ENCODE data around the gene HPSE2. TPM values are rescaled to one million over a fixed set of nuclear protein-coding genes. Genes with fewer than 3 reads are reported as not detected.

The HPSE2 gene
- total RNA-seq, 1 donor from 2014 or later: not detected

GRCh38 chr10:99203310-99203709, 32.3 kb downstream of the HPSE2 start:
- Mint-ChIP-seq H3K27me3 (ENCODE audit: low read depth) (peaks cover 4% of the 10 kb centered on the region), H3K27ac (ENCODE audit: unreplicated experiment) (no peak overlapping the region), H3K36me3 (ENCODE audit: low read depth) (no peaks in the 10 kb centered on the region), H3K4me1 (no peaks in the 10 kb centered on the region), H3K4me3 (no peak overlapping the region), H3K9me3 (no peaks in the 10 kb centered on the region)
- DNase-seq (ENCODE audit: low read depth, low spot score): no peak
- no peak for TF ChIP-seq CTCF (conservative IDR thresholded peaks at IDR 0.05)

GRCh38 chr10:99172950-99173349, 62.7 kb downstream of the HPSE2 start:
- peaks cover 2% of the 10 kb centered on the region for H3K9me3 Mint-ChIP-seq
- no peak overlapping the region for H3K4me3 Mint-ChIP-seq
- no peaks in the 10 kb centered on the region for H3K4me1 Mint-ChIP-seq
- no peak for TF ChIP-seq CTCF (conservative IDR thresholded peaks at IDR 0.05)
- H3K36me3 Mint-ChIP-seq (ENCODE audit: low read depth): no peaks in the 10 kb centered on the region
- H3K27me3 Mint-ChIP-seq (ENCODE audit: low read depth): peaks cover 20% of the 10 kb centered on the region
- no peak for DNase-seq (ENCODE audit: low read depth, low spot score)
- H3K27ac Mint-ChIP-seq (ENCODE audit: unreplicated experiment): no peak overlapping the region

- Mint-ChIP-seq H3K9me3 (peaks cover 2% of the 10 kb centered on the region), H3K4me3 (no peak overlapping the region), H3K36me3 (ENCODE audit: low read depth) (no peaks in the 10 kb centered on the region), H3K27me3 (ENCODE audit: low read depth) (peaks cover 16% of the 10 kb centered on the region), H3K4me1 (no peaks in the 10 kb centered on the region), H3K27ac (ENCODE audit: unreplicated experiment) (no peak overlapping the region)
- peak; percentile 80 for TF ChIP-seq CTCF (conservative IDR thresholded peaks at IDR 0.05)
- DNase-seq (ENCODE audit: low read depth, low spot score): peak; percentile 52
Observed at GRCh38 chr10:99172128-99172738, 63.4 kb downstream of the HPSE2 start.

GRCh38 chr10:99170116-99170675, 65.5 kb downstream of the HPSE2 start:
- no peak overlapping the region for H3K4me3 Mint-ChIP-seq
- H3K4me1 Mint-ChIP-seq: no peaks in the 10 kb centered on the region
- TF ChIP-seq CTCF (conservative IDR thresholded peaks at IDR 0.05): no peak
- H3K27me3 Mint-ChIP-seq (ENCODE audit: low read depth): peaks cover 3% of the 10 kb centered on the region
- no peak overlapping the region for H3K27ac Mint-ChIP-seq (ENCODE audit: unreplicated experiment)
- peaks cover 2% of the 10 kb centered on the region for H3K9me3 Mint-ChIP-seq
- no peaks in the 10 kb centered on the region for H3K36me3 Mint-ChIP-seq (ENCODE audit: low read depth)
- no peak for DNase-seq (ENCODE audit: low read depth, low spot score)

GRCh38 chr10:99161165-99161564, 74.5 kb downstream of the HPSE2 start:
- no peak for TF ChIP-seq CTCF (conservative IDR thresholded peaks at IDR 0.05)
- H3K36me3 Mint-ChIP-seq (ENCODE audit: low read depth): no peaks in the 10 kb centered on the region
- peaks cover 4% of the 10 kb centered on the region for H3K27me3 Mint-ChIP-seq (ENCODE audit: low read depth)
- H3K27ac Mint-ChIP-seq (ENCODE audit: unreplicated experiment): no peak overlapping the region
- no peak for DNase-seq (ENCODE audit: low read depth, low spot score)
- H3K9me3 Mint-ChIP-seq: no peaks in the 10 kb centered on the region
- H3K4me1 Mint-ChIP-seq: no peaks in the 10 kb centered on the region
- no peak overlapping the region for H3K4me3 Mint-ChIP-seq
